ENCODE data around the gene ARSA.

DNA sequence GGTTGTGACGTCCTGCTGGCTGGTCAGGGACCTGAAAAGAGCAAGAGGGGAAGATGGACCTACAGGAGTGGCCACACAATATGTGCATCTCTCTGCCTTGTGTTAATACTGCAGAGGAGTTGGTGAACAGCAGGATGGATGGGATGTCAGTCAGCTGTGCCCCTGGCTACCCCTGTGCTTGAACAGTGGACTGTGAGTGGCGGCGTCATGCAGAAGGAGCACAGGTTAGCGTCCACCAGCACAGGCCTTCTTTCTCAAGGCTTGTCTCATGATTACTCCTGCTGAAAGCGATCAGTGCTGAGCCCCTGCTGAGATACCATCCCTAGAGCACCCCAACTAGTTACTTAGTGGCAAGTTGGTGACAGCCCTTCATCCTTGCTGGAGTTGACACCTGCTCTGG lies 41.5 kb downstream of the ARSA start:
- TF ChIP-seq GLIS3 (CRISPR knock-in tag; IDR thresholded peaks at IDR 0.05) (no peak), ZNF70 (CRISPR knock-in tag; IDR thresholded peaks at IDR 0.05) (no peak), ZFP3 (CRISPR knock-in tag; IDR thresholded peaks at IDR 0.05) (no peak), PATZ1 (CRISPR knock-in tag; IDR thresholded peaks at IDR 0.05; ENCODE audit: borderline replicate concordance) (no peak), CSDC2 (CRISPR knock-in tag; IDR thresholded peaks at IDR 0.05) (no peak), OSR1 (CRISPR knock-in tag; IDR thresholded peaks at IDR 0.05) (no peak), BACH2 (CRISPR knock-in tag; IDR thresholded peaks at IDR 0.05; ENCODE audit: borderline replicate concordance) (no peak), CREB5 (CRISPR knock-in tag; IDR thresholded peaks at IDR 0.05; ENCODE audit: low read depth) (no peak), ZC3H10 (CRISPR knock-in tag; IDR thresholded peaks at IDR 0.05) (no peak), ZNF565 (CRISPR knock-in tag; conservative IDR thresholded peaks at IDR 0.05; ENCODE audit: low read depth) (no peak), ESRRG (CRISPR knock-in tag; IDR thresholded peaks at IDR 0.05) (no peak), ZFP30 (CRISPR knock-in tag; IDR thresholded peaks at IDR 0.05) (no peak)
- TF ChIP-seq, protein P1, sequence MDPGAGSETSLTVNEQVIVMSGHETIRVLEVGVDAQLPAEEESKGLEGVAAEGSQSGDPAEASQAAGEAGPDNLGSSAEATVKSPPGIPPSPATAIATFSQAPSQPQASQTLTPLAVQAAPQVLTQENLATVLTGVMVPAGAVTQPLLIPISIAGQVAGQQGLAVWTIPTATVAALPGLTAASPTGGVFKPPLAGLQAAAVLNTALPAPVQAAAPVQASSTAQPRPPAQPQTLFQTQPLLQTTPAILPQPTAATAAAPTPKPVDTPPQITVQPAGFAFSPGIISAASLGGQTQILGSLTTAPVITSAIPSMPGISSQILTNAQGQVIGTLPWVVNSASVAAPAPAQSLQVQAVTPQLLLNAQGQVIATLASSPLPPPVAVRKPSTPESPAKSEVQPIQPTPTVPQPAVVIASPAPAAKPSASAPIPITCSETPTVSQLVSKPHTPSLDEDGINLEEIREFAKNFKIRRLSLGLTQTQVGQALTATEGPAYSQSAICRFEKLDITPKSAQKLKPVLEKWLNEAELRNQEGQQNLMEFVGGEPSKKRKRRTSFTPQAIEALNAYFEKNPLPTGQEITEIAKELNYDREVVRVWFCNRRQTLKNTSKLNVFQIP (CRISPR knock-in tag; IDR thresholded peaks at IDR 0.05; ENCODE audit: borderline replicate concordance, low read depth) = no peak

All from SK-N-SH treated with all-trans-retinoic acid at 6 μM for 48 hours (cell line).